ENCODE measurements around the gene IBSP.

Gene IBSP, protein sequence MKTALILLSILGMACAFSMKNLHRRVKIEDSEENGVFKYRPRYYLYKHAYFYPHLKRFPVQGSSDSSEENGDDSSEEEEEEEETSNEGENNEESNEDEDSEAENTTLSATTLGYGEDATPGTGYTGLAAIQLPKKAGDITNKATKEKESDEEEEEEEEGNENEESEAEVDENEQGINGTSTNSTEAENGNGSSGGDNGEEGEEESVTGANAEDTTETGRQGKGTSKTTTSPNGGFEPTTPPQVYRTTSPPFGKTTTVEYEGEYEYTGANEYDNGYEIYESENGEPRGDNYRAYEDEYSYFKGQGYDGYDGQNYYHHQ

DNA sequence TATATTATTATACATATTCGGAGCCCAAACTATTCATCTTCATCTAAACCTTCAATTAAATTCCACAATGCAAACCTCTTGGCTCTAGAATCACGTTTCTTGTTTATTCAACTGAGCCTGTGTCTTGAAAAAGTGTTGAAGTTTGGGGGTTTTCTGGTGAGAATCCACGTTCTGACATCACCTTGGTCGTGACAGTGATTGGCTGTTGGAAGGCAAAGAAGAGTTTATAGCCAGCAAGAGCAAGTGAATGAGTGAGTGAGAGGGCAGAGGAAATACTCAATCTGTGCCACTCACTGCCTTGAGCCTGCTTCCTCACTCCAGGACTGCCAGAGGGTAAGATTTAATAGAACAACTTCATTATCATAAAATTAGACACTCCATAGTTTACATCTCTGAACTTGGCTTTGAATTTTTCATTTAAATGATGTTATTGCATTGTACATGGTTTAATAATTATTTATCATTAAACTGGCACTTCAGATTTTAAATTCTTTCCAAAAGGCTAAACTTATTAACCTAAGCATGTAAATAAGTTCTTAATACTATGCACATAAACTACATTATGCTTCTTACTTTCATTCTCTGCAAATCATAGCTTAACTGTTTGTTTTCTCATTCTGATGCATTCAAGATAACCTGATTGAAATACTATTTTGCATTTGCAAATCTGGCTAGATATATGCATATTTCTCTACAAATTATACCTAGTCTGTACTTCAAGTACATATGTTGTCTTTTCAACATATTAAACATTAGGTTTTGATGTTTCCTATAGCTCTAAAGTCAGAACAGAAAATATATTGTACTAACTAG is at the start of gene IBSP:
Gene IBSP (plus strand): TSS at position 254 of the 813 bp plus-strand sequence. CDS start 2,808 bp downstream, outside the sequence.
- TF ChIP-seq, protein P1, sequence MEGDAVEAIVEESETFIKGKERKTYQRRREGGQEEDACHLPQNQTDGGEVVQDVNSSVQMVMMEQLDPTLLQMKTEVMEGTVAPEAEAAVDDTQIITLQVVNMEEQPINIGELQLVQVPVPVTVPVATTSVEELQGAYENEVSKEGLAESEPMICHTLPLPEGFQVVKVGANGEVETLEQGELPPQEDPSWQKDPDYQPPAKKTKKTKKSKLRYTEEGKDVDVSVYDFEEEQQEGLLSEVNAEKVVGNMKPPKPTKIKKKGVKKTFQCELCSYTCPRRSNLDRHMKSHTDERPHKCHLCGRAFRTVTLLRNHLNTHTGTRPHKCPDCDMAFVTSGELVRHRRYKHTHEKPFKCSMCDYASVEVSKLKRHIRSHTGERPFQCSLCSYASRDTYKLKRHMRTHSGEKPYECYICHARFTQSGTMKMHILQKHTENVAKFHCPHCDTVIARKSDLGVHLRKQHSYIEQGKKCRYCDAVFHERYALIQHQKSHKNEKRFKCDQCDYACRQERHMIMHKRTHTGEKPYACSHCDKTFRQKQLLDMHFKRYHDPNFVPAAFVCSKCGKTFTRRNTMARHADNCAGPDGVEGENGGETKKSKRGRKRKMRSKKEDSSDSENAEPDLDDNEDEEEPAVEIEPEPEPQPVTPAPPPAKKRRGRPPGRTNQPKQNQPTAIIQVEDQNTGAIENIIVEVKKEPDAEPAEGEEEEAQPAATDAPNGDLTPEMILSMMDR (IDR thresholded peaks at IDR 0.05; ENCODE audit: low read length), result no peak
- no peak for TF ChIP-seq EZH2phosphoT487 (IDR thresholded peaks at IDR 0.05; ENCODE audit: low read length)
- TF ChIP-seq EZH2 (optimal IDR thresholded peaks at IDR 0.05; ENCODE audit: low read depth, low read length), result no peak
- Histone ChIP-seq H2AFZ (ENCODE audit: low read length) (no peak within 1 kb of the TSS), H3K4me2 (ENCODE audit: low read depth, low read length) (no peak within 1 kb of the TSS), H3K27ac (ENCODE audit: low read length) (no peak within 1 kb of the TSS), H3K9me3 (replicated peaks; ENCODE audit: insufficient read depth, low read length) (no peaks in the 10 kb centered on the region), H3F3A (ENCODE audit: insufficient read depth, low read length) (no peaks in the 10 kb centered on the region), H3K9ac (ENCODE audit: low read length) (no peak within 1 kb of the TSS), H3K4me1 (ENCODE audit: low read length) (no peaks in the 10 kb centered on the region), H3K36me3 (replicated peaks; ENCODE audit: insufficient read depth, low read length) (no peaks in the 10 kb centered on the region), H4K20me1 (ENCODE audit: insufficient read depth, low read length) (no peaks in the 10 kb centered on the region), H3K27me3 (replicated peaks; ENCODE audit: insufficient read depth, low read length) (no peaks in the 10 kb centered on the region), H3K79me2 (ENCODE audit: low read length) (no peaks in the 10 kb centered on the region), H3K4me3 (ENCODE audit: low read length) (no peak within 1 kb of the TSS), H3K9me2 (replicated peaks; ENCODE audit: insufficient read depth, low read length) (no peaks in the 10 kb centered on the region)
- DNase-seq, result no peak

DNA sequence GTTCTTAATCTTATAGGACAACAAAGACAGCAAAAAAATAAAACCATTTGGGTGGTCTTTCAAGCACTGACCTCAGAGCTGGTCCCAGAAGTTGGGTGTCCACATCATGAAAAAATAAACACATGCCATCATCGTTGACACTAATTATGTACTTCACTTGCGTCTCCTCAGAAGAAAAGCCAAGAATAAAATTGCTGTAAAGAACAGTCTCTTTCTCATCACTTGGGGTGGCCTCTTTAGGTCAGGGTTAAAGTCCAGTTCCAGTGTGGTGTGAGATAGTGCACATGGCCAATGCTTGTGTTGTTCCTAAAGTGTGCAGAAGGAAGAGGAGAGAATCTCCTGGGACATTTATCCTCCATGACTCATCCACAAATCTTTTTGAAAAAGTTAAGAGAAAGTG is 49.5 kb upstream of the IBSP start:
- Histone ChIP-seq H3K9ac (ENCODE audit: low read length) (no peak overlapping the region), H3K4me1 (ENCODE audit: low read length) (no peaks in the 10 kb centered on the region), H3K9me2 (replicated peaks; ENCODE audit: insufficient read depth, low read length) (no peaks in the 10 kb centered on the region), H3K4me2 (ENCODE audit: low read depth, low read length) (no peak overlapping the region), H3K9me3 (replicated peaks; ENCODE audit: insufficient read depth, low read length) (no peaks in the 10 kb centered on the region), H3K36me3 (replicated peaks; ENCODE audit: insufficient read depth, low read length) (no peaks in the 10 kb centered on the region), H3K4me3 (ENCODE audit: low read length) (no peak overlapping the region), H3K79me2 (ENCODE audit: low read length) (no peaks in the 10 kb centered on the region), H4K20me1 (ENCODE audit: insufficient read depth, low read length) (no peaks in the 10 kb centered on the region), H2AFZ (ENCODE audit: low read length) (no peak overlapping the region), H3F3A (ENCODE audit: insufficient read depth, low read length) (no peaks in the 10 kb centered on the region), H3K27ac (ENCODE audit: low read length) (no peak overlapping the region), H3K27me3 (replicated peaks; ENCODE audit: insufficient read depth, low read length) (no peaks in the 10 kb centered on the region)
- DNase-seq, result no peak
- TF ChIP-seq, protein P1 (IDR thresholded peaks at IDR 0.05; ENCODE audit: low read length), result no peak
- no peak for TF ChIP-seq EZH2phosphoT487 (IDR thresholded peaks at IDR 0.05; ENCODE audit: low read length)
- no peak for TF ChIP-seq EZH2 (optimal IDR thresholded peaks at IDR 0.05; ENCODE audit: low read depth, low read length)

DNA sequence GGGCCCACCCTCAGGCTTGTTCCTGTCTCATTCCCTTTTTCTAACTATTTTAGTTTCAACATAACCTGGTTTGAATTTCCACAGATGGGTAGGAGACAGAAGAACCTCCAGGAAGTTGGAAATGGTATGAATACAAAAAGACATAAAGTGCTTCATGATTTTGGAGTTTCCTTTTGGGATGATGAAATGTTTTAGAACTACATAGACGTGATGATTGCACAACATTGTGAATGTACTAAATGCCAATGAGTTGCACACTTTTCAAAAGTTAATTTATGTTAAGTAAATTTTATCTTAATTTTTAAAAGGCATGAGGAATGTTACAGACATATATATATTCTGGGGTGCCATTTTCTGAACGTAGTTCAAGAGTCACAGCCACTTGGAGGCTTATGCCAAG is 41.1 kb upstream of the IBSP start:
- Histone ChIP-seq H4K20me1 (ENCODE audit: insufficient read depth, low read length) (no peaks in the 10 kb centered on the region), H3K27ac (ENCODE audit: low read length) (no peak overlapping the region), H3F3A (ENCODE audit: insufficient read depth, low read length) (no peaks in the 10 kb centered on the region), H3K9ac (ENCODE audit: low read length) (no peak overlapping the region), H3K9me2 (replicated peaks; ENCODE audit: insufficient read depth, low read length) (no peaks in the 10 kb centered on the region), H3K4me2 (ENCODE audit: low read depth, low read length) (no peak overlapping the region), H3K36me3 (replicated peaks; ENCODE audit: insufficient read depth, low read length) (no peaks in the 10 kb centered on the region), H3K79me2 (ENCODE audit: low read length) (no peaks in the 10 kb centered on the region), H3K4me3 (ENCODE audit: low read length) (no peak overlapping the region), H3K9me3 (replicated peaks; ENCODE audit: insufficient read depth, low read length) (no peaks in the 10 kb centered on the region), H3K27me3 (replicated peaks; ENCODE audit: insufficient read depth, low read length) (no peaks in the 10 kb centered on the region), H3K4me1 (ENCODE audit: low read length) (no peaks in the 10 kb centered on the region), H2AFZ (ENCODE audit: low read length) (no peak overlapping the region)
- TF ChIP-seq, protein P1 (IDR thresholded peaks at IDR 0.05; ENCODE audit: low read length), result no peak
- no peak for TF ChIP-seq EZH2phosphoT487 (IDR thresholded peaks at IDR 0.05; ENCODE audit: low read length)
- no peak for TF ChIP-seq EZH2 (optimal IDR thresholded peaks at IDR 0.05; ENCODE audit: low read depth, low read length)
- no peak for DNase-seq
